CD4-positive, CD25-positive, alpha-beta regulatory T cell (primary cell): ENCODE data around the gene RET. TPM values are rescaled to one million over a fixed set of nuclear protein-coding genes. Genes with fewer than 3 reads are reported as not detected.

Source experiments
- ATAC-seq, 2 donors: fragments of 150-1000 bp; cut with Tn5 transposase; one replicate each; pipeline ENCODE4 v1.10.0; 2021; ENCODE audit warnings: low read depth in 2 of 2, moderate number of reproducible peaks in 2 of 2, moderate library complexity in 1 of 2
- DNase-seq, 3 donors: peaks; one replicate each; pipeline versions ENCODE4 v3.0.0 to v3.0.0-alpha.2; 2012 to 2022; ENCODE audit warnings: mixed read lengths in 1 of 3
- H3K27ac ChIP-seq: one replicate; pipeline ENCODE4 v1.7.0; 2013; ENCODE audit warnings: mild to moderate bottlenecking, low read length; ENCODE audit not compliant: insufficient read depth, poor library complexity, severe bottlenecking
- H3K27me3 ChIP-seq: one replicate; pipeline ENCODE4 v1.7.0; 2013; ENCODE audit warnings: low read length; ENCODE audit not compliant: control insufficient read depth, insufficient read depth
- H3K36me3 ChIP-seq: one replicate; pipeline ENCODE4 v1.7.0; 2013; ENCODE audit warnings: mild to moderate bottlenecking, low read length, moderate library complexity; ENCODE audit not compliant: control insufficient read depth, insufficient read depth
- H3K4me1 ChIP-seq: 2 replicates; pipeline ENCODE4 v1.7.0; 2013; ENCODE audit warnings: mild to moderate bottlenecking, low read length; ENCODE audit not compliant: insufficient read depth, control insufficient read depth, poor library complexity, severe bottlenecking
- H3K4me3 ChIP-seq: one replicate; pipeline ENCODE4 v1.7.0; 2013; ENCODE audit warnings: low read depth, mild to moderate bottlenecking, low read length, moderate library complexity
- H3K9me3 ChIP-seq, 2 experiments: 1 replicate in 1 of 2; 2 replicates in 1 of 2; pipeline ENCODE4 v1.7.0; 2013; ENCODE audit warnings: low read length in 2 of 2, mild to moderate bottlenecking in 1 of 2, moderate library complexity in 1 of 2; ENCODE audit not compliant: control insufficient read depth in 2 of 2
- H3K27ac Mint-ChIP-seq, 3 donors: one replicate each; pipeline ENCODE4 v1.8.0; 2020 to 2022; ENCODE audit warnings: mild to moderate bottlenecking in 3 of 3, mixed read lengths in 3 of 3, moderate library complexity in 2 of 3
- H3K27me3 Mint-ChIP-seq: one replicate; pipeline ENCODE4 v1.8.0; 2022; ENCODE audit warnings: mild to moderate bottlenecking, mixed read lengths
- H3K36me3 Mint-ChIP-seq: one replicate; pipeline ENCODE4 v1.8.0; 2020; ENCODE audit warnings: mixed read lengths
- H3K4me1 Mint-ChIP-seq, 4 donors: one replicate each; pipeline ENCODE4 v1.8.0; 2020 to 2022; ENCODE audit warnings: mixed read lengths in 4 of 4, mild to moderate bottlenecking in 1 of 4
- H3K4me3 Mint-ChIP-seq, 4 donors: one replicate each; pipeline ENCODE4 v1.8.0; 2020 to 2022; ENCODE audit warnings: mild to moderate bottlenecking in 4 of 4, mixed read lengths in 4 of 4, moderate library complexity in 3 of 4
- H3K9me3 Mint-ChIP-seq, 7 donors: one replicate each; pipeline ENCODE4 v1.8.0; 2020 to 2022; ENCODE audit warnings: mixed read lengths in 7 of 7, mild to moderate bottlenecking in 3 of 7, moderate library complexity in 2 of 7
- polyA plus RNA-seq, 4 donors: library from polyadenylated mRNA; unstranded; fragments of 300-500 nt; fragmentation: Illumina TruSeq; gene quantifications; one replicate each; pipeline ENCODE4 v1.2.3, GENCODE V29; 2021
- total RNA-seq: library from RNA; stranded (reverse); gene quantifications from one replicate; pipeline ENCODE4 v1.2.3, GENCODE V29; 2022

The RET gene
- total and polyA plus RNA-seq, 5 donors from 2014 or later, result 0.37 TPM; not detected in 4

- Mint-ChIP-seq H3K36me3 (no peaks in the 10 kb centered on the region), H3K27ac (peak overlapping the region in 1 of 3 donors; percentile 62)
- no peak for DNase-seq
These were observed 38.1 kb downstream of the RET start for GRCh38 chr10:43114743-43115611.

GRCh38 chr10:43115881-43116595 is 39.2 kb downstream of the RET start:
- no peak for DNase-seq
- no peaks in the 10 kb centered on the region for H3K9me3 Mint-ChIP-seq

More at GRCh38 chr10:43114743-43115611, 38.1 kb downstream of the RET start:
- Mint-ChIP-seq H3K27me3 (no peaks in the 10 kb centered on the region), H3K4me3 (peak overlapping the region in 1 of 4 donors; percentile 58), H3K9me3 (no peaks in the 10 kb centered on the region), H3K4me1 (peaks cover 0 to 13% (median 1%) of the 10 kb centered on the region in 4 donors)
- no peak for ATAC-seq
- Histone ChIP-seq H3K9me3 (no peaks in the 10 kb centered on the region), H3K27me3 (no peaks in the 10 kb centered on the region), H3K36me3 (no peaks in the 10 kb centered on the region), H3K27ac (no peak overlapping the region), H3K4me1 (peaks cover 10% of the 10 kb centered on the region), H3K4me3 (no peak overlapping the region)

GRCh38 chr10:43116596-43116995 is 39.7 kb downstream of the RET start:
- peaks cover 7 to 29% (median 16%) of the 10 kb centered on the region in 4 donors for H3K4me1 Mint-ChIP-seq
- no peaks in the 10 kb centered on the region for H3K27me3 ChIP-seq
- H3K36me3 ChIP-seq, result no peaks in the 10 kb centered on the region
- DNase-seq, result no peak
- no peak overlapping the region for H3K4me3 Mint-ChIP-seq
- no peaks in the 10 kb centered on the region for H3K9me3 Mint-ChIP-seq
- H3K36me3 Mint-ChIP-seq, result no peaks in the 10 kb centered on the region
- no peak overlapping the region for H3K27ac Mint-ChIP-seq
- H3K4me1 ChIP-seq, result peaks cover 26% of the 10 kb centered on the region
- H3K9me3 ChIP-seq, result no peaks in the 10 kb centered on the region
- H3K27ac ChIP-seq, result no peak overlapping the region
- no peak overlapping the region for H3K4me3 ChIP-seq
- no peak for ATAC-seq
- no peaks in the 10 kb centered on the region for H3K27me3 Mint-ChIP-seq

More at GRCh38 chr10:43115881-43116595, 39.2 kb downstream of the RET start:
- H3K36me3 Mint-ChIP-seq, result no peaks in the 10 kb centered on the region
- H3K4me1 Mint-ChIP-seq, result peaks cover 4 to 24% (median 11%) of the 10 kb centered on the region in 4 donors
- Histone ChIP-seq H3K27me3 (no peaks in the 10 kb centered on the region), H3K9me3 (no peaks in the 10 kb centered on the region), H3K27ac (no peak overlapping the region), H3K4me3 (no peak overlapping the region), H3K4me1 (peaks cover 21% of the 10 kb centered on the region), H3K36me3 (no peaks in the 10 kb centered on the region)
- peak overlapping the region in 2 of 3 donors; percentile 60 to 71 for H3K27ac Mint-ChIP-seq
- no peaks in the 10 kb centered on the region for H3K27me3 Mint-ChIP-seq
- no peak for ATAC-seq
- H3K4me3 Mint-ChIP-seq, result no peak overlapping the region

- Histone ChIP-seq H3K27ac (no peak overlapping the region), H3K9me3 (no peaks in the 10 kb centered on the region), H3K4me3 (no peak overlapping the region), H3K36me3 (no peaks in the 10 kb centered on the region), H3K27me3 (no peaks in the 10 kb centered on the region), H3K4me1 (peaks cover 32% of the 10 kb centered on the region)
- no peaks in the 10 kb centered on the region for H3K9me3 Mint-ChIP-seq
- H3K36me3 Mint-ChIP-seq, result no peaks in the 10 kb centered on the region
- no peak overlapping the region for H3K4me3 Mint-ChIP-seq
- no peaks in the 10 kb centered on the region for H3K27me3 Mint-ChIP-seq
- peak overlapping the region in 1 of 3 donors; percentile 35 for H3K27ac Mint-ChIP-seq
- DNase-seq (no peak), ATAC-seq (no peak)
- H3K4me1 Mint-ChIP-seq, result peaks cover 7 to 35% (median 22%) of the 10 kb centered on the region in 4 donors
These were observed 40.3 kb downstream of the RET start for GRCh38 chr10:43117031-43117776.

GRCh38 chr10:43117777-43118583 is 41.1 kb downstream of the RET start:
- Histone ChIP-seq H3K27ac (no peak overlapping the region), H3K27me3 (no peaks in the 10 kb centered on the region), H3K4me3 (no peak overlapping the region), H3K36me3 (no peaks in the 10 kb centered on the region), H3K4me1 (peaks cover 35% of the 10 kb centered on the region), H3K9me3 (no peaks in the 10 kb centered on the region)
- DNase-seq (no peak), ATAC-seq (no peak)
- no peaks in the 10 kb centered on the region for H3K9me3 Mint-ChIP-seq
- peak overlapping the region in 1 of 3 donors; percentile 77 for H3K27ac Mint-ChIP-seq
- H3K27me3 Mint-ChIP-seq, result no peaks in the 10 kb centered on the region
- no peaks in the 10 kb centered on the region for H3K36me3 Mint-ChIP-seq
- no peak overlapping the region for H3K4me3 Mint-ChIP-seq
- peaks cover 11 to 37% (median 25%) of the 10 kb centered on the region in 4 donors for H3K4me1 Mint-ChIP-seq

GRCh38 chr10:43118631-43119415 is 42.0 kb downstream of the RET start:
- no peak for DNase-seq
- Mint-ChIP-seq H3K9me3 (no peaks in the 10 kb centered on the region), H3K4me3 (no peak overlapping the region), H3K4me1 (peaks cover 12 to 38% (median 25%) of the 10 kb centered on the region in 4 donors), H3K27ac (peak overlapping the region in 2 of 3 donors; percentile 48 to 77), H3K36me3 (no peaks in the 10 kb centered on the region), H3K27me3 (no peaks in the 10 kb centered on the region)
- H3K27me3 ChIP-seq, result no peaks in the 10 kb centered on the region
- ATAC-seq, result no peak
- peaks cover 35% of the 10 kb centered on the region for H3K4me1 ChIP-seq
- H3K4me3 ChIP-seq, result no peak overlapping the region
- H3K9me3 ChIP-seq, result no peaks in the 10 kb centered on the region
- H3K36me3 ChIP-seq, result no peaks in the 10 kb centered on the region
- H3K27ac ChIP-seq, result no peak overlapping the region
